ENCODE results near the gene AK5. TPM values are rescaled to one million over a fixed set of nuclear protein-coding genes. Genes with fewer than 3 reads are reported as not detected.
"Not testable (repeated sequence)": the region's sequence is repeated elsewhere in the genome, so short reads cannot be mapped to it uniquely, and the experiment has no call there.

AK5 gene
- total RNA-seq, 4 donors from 2014 or later = 1.1 to 2.1 (median 1.2) TPM; not detected in 1

DNA sequence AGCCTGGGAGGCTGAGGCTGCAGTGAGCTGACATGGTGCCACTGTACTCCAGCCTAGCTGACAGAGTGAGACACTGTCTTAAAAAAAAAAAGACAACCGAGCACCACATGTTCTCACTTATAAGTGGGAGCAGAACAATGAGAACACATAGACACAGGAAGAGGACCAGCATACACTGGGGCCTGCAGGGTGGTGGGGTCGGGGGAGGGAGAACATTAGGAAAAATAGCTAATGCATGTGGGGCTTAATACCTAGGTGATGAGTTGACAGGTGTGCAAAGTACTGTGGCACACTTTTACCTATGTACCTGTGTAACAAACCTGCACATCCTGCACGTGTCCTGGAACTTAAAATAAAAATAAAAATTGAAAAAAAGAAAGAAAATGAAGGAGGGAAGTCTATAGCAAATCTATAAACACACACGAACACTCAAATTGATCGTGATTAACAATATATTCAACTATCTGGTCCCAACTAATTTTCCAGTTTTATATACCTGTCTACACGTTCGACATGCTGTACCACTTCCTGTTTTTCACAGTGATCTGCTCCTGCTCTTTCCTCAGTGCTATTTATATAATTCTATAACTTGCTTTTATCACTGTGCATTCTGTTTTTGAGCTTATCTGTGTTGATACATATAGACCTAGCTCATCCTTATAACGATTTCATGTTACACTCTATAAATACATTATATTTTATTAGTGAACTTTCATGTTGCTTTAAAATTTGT lies 27.2 kb downstream of the AK5 start:
- WGBS = 52% methylated on average over 8 of the region's 8 CpGs
- no peaks in the 10 kb centered on the region for H3K4me1 ChIP-seq
- TF ChIP-seq CTCF (IDR thresholded peaks at IDR 0.05) (no peak), POLR2AphosphoS5 (IDR thresholded peaks at IDR 0.05) (no peak)

DNA sequence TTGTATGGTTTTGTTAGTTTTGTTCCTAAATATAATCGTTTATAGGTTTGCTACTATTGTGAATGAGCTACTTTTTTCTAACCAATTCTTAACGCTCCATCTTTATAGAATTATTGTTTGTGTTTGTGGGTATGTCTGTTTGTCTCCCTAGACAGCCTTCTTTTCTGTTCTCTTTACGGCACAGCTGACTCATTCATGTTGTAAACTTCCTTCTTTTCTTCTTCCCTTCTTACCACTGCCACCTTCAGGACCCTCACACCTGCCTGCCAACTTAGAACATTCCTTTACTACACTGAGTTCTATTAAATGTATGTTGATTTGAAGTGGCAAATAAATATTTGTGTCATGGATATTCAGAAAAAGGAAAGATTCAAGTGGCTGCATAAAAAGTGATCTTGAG lies 29.1 kb downstream of the AK5 start:
- Histone ChIP-seq H3K27me3 (no peaks in the 10 kb centered on the region), H3K36me3 (no peaks in the 10 kb centered on the region), H3K27ac (no peak overlapping the region), H3K4me1 (no peaks in the 10 kb centered on the region), H3K9me3 (no peaks in the 10 kb centered on the region), H3K4me3 (no peak overlapping the region)
- no peak for TF ChIP-seq POLR2A (IDR thresholded peaks at IDR 0.05)
- no peak for TF ChIP-seq EP300 (IDR thresholded peaks at IDR 0.05)
- no peak for TF ChIP-seq CTCF (IDR thresholded peaks at IDR 0.05)
- no peak for TF ChIP-seq POLR2AphosphoS5 (IDR thresholded peaks at IDR 0.05)
- WGBS = 83% methylated on average over 3 of the region's 3 CpGs
- no peak for DNase-seq (ENCODE audit: low spot score in 2 of 2)

More for the DNA sequence above, 27.2 kb downstream of the AK5 start:
- no peak for DNase-seq (ENCODE audit: low spot score in 2 of 2)
- Histone ChIP-seq H3K27me3 (no peaks in the 10 kb centered on the region), H3K4me3 (no peak overlapping the region), H3K36me3 (no peaks in the 10 kb centered on the region), H3K27ac (no peak overlapping the region), H3K9me3 (no peaks in the 10 kb centered on the region)

GRCh38 chr1:77312364-77312763 lies 30.5 kb downstream of the AK5 start:
- not testable (repeated sequence) for DNase-seq (ENCODE audit: low spot score in 2 of 2); H3K4me1 ChIP-seq; H3K36me3 ChIP-seq; H3K9me3 ChIP-seq; H3K4me3 ChIP-seq; H3K27ac ChIP-seq; H3K27me3 ChIP-seq
- 84% methylated on average over 5 of the region's 5 CpGs for WGBS

- Histone ChIP-seq H3K36me3 (no peaks in the 10 kb centered on the region), H3K27me3 (no peaks in the 10 kb centered on the region), H3K4me3 (no peak overlapping the region), H3K9me3 (no peaks in the 10 kb centered on the region), H3K4me1 (no peaks in the 10 kb centered on the region), H3K27ac (no peak overlapping the region)
- 53% methylated on average over 8 of the region's 8 CpGs for WGBS
- DNase-seq (ENCODE audit: low spot score in 2 of 2) = no peak
- TF ChIP-seq POLR2A (IDR thresholded peaks at IDR 0.05) (no peak), CTCF (IDR thresholded peaks at IDR 0.05) (no peak), POLR2AphosphoS5 (IDR thresholded peaks at IDR 0.05) (no peak), EP300 (IDR thresholded peaks at IDR 0.05) (no peak)
These were observed 31.7 kb downstream of the AK5 start for GRCh38 chr1:77313491-77313890.

- H3K4me1 ChIP-seq = no peaks in the 10 kb centered on the region
- no peaks in the 10 kb centered on the region for H3K36me3 ChIP-seq
- TF ChIP-seq POLR2A (IDR thresholded peaks at IDR 0.05) (no peak), POLR2AphosphoS5 (IDR thresholded peaks at IDR 0.05) (no peak), CTCF (IDR thresholded peaks at IDR 0.05) (no peak), EP300 (IDR thresholded peaks at IDR 0.05) (no peak)
- DNase-seq (ENCODE audit: low spot score in 2 of 2) = no peak
- no peaks in the 10 kb centered on the region for H3K9me3 ChIP-seq
- WGBS = 59% methylated on average over 1 of the region's 1 CpG
- H3K4me3 ChIP-seq = no peak overlapping the region
- no peak overlapping the region for H3K27ac ChIP-seq
- no peaks in the 10 kb centered on the region for H3K27me3 ChIP-seq
These were observed 34.2 kb downstream of the AK5 start for GRCh38 chr1:77316006-77316405.

- WGBS = 77% methylated on average over 3 of the region's 3 CpGs
- no peak for TF ChIP-seq EP300 (IDR thresholded peaks at IDR 0.05)
- no peak for TF ChIP-seq POLR2A (IDR thresholded peaks at IDR 0.05)
- TF ChIP-seq CTCF (IDR thresholded peaks at IDR 0.05) = no peak
- TF ChIP-seq POLR2AphosphoS5 (IDR thresholded peaks at IDR 0.05) = no peak
- H3K27me3 ChIP-seq = no peaks in the 10 kb centered on the region
- H3K9me3 ChIP-seq = no peaks in the 10 kb centered on the region
- H3K4me1 ChIP-seq = no peaks in the 10 kb centered on the region
- H3K36me3 ChIP-seq = no peaks in the 10 kb centered on the region
- no peak overlapping the region for H3K27ac ChIP-seq
- no peak for DNase-seq (ENCODE audit: low spot score in 2 of 2)
- H3K4me3 ChIP-seq = no peak overlapping the region
These were observed 35.1 kb downstream of the AK5 start for GRCh38 chr1:77316966-77317365.

Measured in suprapubic skin (tissue), 4 donors.